NOMO-1 (cell line): Measurements from ENCODE around the gene MED27.

Experiments
- DNase-seq, 2 experiments: peaks; one replicate each; lab custom pipeline; 2025; ENCODE audit not compliant: unreplicated experiment in 2 of 2; lab: John Stamatoyannopoulos, UW

Gene MED27

DNA sequence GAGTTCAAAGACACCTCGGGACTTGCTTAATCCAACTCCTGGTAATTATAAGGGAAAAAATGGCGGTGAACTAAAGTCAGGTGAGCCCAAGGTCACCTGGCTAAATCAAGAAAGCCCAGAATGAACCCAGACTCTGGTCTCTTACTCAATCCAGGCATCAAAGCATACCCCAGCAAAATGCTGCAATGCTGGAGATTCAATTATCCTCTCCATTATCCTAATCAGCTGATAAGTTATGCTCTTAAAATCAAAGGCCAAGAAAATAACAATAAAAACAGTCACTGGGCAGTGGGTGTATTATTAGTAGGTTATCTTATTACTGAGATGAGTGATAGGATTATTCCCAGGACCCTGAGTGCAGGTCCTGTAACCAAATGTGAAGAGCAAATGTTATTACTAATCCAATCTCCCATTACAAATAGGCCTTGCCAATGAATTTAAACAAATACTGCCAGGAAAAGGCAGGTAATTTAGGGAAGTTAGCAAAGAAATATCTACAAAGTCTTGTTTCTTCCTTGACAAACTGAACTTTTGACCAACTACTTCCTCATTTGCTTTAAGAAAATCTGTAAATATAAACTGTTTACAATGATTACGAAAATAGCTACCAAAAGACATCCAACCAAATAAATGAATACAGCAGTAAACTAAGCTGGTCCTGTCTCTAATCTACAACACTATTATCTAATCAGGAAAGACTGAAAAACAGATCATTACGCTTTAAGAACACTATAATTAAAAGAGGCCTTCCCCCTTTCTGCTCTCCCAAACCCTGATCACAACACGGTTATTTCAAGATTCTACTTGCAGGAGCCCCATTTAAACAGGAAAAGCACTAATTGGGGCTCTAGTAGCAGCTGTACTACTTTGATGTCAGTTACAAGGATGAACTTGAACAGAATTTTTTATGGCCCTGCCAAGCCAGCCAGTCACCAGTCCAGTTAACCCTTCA lies 103.2 kb downstream of the MED27 start:
- peak; percentile 44 to 63 for DNase-seq

DNA sequence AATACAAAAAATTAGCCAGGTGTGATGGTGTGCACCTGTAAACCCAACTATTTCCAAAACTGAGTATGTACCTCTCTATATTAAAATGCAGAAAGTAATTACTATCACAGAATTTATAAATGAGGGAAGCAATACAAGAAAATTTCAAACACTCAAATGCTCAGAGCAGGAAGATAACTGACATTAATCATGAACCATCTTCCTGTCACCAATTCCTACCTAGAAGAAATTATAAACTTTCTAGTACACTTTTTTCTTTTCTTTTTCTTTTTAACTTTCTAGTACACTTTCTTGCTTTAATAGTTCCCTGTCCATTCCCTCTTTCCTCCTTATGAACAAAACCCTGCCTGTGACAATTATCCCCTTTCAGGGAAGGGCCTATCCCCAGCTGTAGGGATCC lies 106.8 kb downstream of the MED27 start:
- no peak for DNase-seq

DNA sequence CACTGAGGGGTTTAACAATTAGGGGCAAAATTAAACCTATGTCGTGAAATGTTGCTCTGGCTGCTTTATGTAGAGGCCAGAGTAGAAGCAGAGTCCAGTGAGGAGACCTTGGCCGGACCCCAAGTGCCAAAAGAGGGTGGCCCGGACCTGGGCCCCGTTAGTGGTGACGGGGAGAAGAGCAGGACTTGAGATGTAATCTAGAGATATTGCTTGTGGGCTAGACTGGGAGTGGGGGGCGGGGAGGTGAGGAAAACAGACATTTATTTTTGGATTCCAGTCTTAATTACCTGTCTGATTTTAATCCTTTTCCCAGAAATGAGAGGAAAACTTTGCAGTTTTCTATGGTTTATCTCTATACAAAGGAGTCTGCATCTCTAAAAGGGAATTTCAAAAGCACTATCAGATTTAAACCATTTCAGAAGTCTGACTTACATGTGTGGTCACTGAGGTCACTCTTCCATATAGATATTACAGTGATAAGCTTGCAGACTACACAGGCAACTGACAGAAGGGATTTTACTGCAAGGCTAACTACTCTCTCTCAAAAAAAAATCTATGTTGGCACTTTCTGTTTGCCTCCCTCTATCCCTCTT lies 108.1 kb downstream of the MED27 start:
- no peak for DNase-seq

DNA sequence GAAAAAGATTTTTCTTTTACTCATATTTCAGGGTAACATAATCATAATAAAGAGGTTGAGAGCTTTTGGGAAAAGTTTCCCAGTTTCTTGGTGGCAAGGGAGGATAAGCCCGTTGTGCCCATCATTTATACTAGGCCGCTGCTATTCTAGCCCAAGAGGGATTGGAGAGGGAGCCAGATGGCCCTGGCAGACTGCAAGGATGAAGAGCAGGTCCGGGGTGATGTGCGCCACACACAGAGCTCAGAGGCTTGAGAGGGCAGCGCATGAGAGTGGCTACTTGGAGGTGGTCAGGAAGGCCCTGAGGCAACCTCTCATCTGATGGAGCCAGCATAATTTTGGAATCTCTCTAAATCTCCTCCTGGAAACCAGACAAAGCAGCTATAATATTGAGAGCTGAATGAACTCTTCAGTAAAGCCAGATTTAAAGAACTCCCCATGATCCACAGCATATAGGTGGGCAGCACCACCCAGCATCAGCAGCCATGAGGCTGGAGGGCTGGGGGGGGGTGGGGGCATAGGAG lies 110.1 kb downstream of the MED27 start:
- no peak for DNase-seq

DNA sequence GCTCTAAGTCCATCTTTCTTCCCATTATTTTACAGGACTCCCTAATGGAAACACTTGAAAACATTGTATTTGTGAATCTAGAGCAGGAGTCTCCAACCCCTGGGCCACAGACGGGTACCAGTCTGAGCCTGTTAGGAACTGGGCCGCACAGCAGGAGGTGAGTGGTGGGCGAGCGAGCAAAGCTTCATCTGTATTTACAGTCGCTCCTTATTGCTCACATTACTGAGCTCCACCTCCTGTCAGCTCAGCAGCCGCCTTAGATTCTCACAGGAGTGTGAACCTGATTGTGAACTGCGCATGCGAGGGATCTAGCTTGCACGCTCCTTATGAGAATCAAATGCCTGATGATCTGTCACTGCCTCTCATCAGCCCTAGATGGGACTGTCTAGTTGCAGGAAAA lies 111.0 kb downstream of the MED27 start:
- no peak for DNase-seq

DNA sequence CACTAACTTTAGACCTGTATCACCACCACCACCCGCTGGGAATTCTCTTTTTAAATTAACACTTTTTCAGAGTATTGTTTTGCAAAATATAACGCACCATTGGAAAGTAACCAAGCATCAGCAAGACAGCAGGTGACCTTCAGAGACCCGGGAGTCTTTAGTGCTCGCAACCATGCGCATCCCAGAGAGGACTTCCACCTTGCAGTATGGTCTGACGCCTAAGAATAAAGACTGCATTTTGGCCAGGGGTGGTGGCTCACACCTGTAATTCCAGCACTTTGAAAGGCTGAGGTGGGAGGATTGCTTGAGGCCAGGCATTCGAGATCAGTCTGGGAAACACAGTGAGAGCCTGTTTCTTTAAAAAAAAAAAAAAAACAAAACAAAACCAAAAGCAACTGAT lies 113.8 kb downstream of the MED27 start:
- no peak for DNase-seq

DNA sequence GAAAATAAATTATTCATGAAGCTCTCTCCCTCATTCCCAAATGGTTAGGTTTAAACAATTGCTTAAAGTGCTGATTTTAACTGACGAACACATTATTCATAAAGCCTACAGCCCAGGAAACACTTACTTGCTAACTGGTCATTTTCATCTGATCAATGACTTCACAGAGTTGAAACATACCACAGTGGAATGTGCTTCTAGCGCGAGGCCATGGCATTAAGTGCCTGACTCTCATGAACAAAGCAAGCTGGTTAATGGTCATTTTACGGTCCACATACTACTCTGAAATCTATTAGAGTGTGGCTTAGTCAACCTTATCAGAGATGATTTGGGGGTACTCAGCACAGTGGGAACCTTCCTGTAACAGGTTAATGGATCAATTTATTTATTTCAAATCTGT lies 114.6 kb downstream of the MED27 start:
- no peak for DNase-seq

DNA sequence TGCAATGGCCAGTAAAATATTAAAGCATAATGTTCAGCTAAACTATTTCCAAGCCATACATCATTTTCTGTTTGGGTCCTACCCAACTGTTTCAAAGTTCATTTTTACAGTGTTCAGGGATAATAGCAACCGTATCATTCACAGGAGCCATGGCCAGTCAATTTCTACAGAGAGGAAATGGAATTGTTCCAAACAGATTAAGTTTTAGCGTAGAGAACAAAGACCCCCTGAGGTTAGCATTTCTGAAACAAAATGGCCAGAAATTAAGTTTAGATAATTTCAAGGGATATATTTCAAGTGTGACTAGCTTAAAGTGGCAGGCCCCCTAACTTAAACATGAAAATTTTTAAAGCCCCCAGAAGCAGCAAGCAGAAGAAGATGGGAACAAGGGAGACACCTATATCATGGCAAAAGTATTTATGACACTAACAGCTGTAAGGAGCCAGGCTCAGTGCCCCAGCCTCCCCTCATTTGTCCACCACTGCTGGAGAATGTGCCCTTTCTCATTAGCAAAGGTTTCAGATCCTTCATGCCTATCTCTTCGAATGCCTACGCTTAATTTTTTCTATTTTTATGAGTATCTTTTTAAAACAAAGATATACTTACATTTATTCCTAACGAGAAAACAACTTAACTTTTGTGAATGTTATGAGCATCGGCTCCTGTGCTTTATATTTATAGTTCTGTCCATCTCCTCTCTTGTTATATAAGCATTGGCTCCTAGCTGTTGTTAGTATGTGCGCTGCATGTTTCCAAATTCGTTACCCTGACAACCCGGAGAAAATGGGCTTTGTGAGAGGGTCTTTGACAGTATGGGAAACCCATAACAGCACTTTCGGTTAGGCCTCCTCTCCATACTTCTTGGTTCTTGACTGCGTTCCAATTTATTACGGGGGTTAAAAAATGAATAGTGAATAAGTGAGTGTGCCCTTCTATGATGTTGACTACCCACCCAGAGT lies 116.3 kb downstream of the MED27 start:
- DNase-seq: no peak

DNA sequence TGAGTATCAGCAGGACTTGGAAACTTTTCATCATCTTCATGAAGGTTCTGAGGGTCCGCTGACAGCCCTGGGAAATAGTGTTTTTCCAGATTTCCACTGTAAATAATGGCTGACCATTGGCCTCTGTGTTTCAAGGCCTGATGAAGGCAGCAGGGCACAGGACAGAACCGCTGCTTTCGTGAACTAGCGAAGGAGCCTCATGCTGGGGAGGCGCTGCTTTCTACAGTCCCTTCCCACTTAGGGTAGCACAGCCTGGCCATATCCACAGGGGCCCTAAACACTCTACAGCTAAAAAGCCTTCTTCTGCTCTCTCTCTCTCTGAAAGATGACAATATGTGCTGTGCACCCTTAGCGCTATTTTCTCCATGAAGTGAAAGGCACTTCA lies 118.2 kb downstream of the MED27 start:
- DNase-seq: no peak

DNA sequence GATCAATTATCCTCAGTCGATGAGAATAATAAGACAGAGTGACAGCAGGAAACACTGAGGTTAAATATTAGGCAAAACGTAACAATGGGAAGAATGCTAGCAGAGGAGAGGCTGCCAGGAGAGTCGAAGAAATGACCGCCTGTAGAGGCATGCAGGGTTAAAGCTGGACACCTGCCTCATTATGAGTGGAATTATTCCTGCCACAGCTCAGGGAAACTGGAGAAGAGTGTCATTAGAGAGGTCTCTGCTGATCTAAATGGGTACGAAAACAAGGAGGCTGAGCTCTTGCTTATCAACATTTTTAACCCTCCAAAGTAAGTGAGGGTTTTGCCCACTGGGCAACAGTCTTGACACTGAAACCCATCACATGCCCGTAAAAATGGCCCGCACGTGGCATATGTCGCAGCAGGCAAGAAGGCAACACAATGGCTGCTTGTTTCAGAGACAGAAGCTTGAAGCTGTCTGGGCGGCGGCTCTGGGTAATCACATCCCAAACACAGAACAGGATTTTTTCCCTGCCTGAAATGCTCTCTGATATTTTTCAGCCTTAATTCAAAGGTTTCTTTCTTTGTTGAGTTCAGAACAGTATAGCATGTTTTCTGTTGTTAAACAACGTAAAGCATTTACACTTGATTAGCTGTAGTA lies 118.7 kb downstream of the MED27 start:
- no peak for DNase-seq

DNA sequence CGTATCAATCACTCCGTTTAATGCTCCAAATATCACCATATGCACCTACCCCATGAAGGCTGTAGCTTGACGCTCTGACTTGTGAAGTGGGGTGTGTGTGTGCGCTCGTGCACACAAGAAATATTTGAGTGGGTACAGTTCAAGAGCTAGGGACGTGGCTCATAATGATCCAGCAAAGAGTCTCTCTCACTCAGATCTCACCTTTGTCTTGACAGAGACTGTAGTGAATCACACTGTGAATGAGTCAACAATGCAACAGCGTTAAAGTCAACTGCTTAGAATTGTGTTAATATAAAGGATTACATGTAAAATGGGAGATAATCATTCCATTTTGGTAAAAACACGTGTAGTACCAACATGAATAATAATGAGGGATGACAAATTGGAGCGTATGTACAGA lies 119.4 kb downstream of the MED27 start:
- no peak for DNase-seq

DNA sequence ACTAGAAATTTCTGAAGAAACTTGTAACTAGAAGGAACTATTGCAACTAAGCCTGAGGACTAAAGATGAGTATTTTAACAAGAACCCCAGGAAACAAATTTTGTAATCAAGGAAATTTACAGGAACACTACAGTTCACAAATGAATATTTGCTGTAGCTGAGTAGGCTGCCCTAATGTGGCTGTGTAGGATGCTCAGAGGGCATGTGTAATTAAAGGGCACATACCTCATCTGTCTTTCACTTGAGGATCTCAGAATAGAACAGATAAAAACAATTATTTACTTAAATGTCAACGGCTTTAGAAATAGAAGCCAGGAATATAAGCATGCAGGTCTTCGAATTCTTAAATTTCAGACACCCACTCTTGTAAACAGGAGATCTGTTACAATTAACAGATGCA lies 119.8 kb downstream of the MED27 start:
- DNase-seq: no peak

DNA sequence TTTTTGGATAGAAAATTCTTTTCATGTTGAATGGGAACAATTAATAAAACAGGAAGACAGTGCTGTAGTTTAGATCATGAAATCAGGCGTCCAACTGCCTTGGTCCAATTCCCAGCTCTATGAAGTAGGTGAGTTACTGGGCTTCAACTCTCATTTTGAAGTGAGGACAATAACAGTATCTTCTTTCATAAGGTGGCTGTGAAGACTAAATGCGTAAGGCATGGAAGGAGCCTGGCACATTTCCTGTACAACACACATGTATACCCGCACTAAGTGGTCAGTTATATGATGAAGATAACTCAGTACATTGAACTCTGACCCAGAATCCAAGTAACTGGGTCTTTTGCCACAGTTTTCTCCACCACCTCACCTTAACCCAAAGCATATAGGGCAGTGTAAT lies 120.6 kb downstream of the MED27 start:
- DNase-seq: no peak

DNA sequence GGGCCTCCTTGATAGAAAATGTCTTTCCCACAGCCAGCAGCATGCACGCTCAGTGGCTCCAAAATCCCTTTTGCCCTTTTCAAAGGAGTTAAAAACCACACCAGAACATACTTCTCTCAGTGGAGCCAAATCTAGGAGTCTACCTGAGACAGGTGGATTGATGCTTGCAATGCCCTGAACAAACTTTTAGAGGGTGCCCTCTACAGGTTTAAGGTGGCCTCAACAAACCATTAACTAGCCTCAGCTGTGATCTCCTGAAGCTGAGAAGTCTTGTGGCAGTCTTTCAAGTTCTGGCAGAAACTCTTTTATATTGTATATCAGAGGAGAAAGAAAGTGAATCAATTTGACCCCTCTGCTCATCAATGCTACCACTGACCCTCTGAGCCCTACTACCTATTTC lies 125.4 kb downstream of the MED27 start:
- no peak for DNase-seq

DNA sequence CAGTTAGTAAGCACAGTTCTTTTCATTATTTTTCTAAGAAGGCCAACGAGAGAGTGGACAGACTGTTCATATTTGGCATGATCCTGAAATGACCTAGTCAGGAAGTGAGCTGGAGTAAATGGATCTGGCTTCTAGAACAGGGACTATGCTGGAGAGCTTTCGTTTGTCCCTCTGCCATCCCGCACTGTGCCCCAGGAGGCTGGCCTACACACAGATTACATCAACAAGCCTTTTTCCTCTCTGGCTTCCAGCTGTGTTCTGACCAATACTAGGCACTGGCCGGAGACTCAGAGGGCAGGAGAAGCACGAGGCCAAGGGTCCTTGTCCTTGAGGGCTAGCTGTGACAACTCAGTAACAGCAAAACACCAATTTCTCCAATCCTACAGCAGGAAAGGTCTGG lies 127.8 kb downstream of the MED27 start:
- no peak for DNase-seq

DNA sequence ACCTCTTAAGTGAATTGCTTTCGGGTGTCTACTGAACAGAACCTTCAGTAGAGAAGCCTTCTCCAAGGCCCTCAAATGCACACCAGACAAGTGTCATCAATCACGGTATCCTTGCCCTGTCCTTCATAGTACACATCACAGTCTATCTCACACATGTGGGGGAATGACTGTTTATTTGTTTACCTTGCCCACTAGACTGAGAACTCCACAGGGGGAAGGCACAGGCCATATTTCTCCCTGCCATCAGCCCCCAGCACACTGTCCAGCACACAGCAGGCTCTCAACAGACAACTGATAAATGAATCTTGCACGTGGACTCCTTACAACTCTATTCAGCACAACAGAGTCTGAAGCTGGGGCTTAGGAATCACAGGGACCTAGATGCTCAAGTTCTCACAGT lies 128.5 kb downstream of the MED27 start:
- DNase-seq: no peak

DNA sequence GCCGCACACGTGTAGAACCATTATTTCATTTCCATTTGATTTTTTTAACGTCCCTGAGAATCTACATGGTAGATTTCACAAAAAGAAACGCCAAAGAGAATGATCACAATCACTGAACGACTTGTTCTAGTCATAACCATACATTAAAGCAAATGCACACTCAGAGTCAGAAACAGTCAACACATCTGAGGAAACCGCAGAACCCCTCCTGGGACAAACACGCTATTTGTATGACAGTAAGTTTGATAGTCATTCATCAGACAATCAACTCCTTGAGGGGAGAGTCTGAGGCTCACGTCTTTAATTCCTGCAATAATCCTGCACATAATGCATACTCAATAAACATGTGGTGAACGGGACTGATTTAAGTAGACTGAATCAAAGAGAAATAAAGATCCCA lies 129.2 kb downstream of the MED27 start:
- no peak for DNase-seq

DNA sequence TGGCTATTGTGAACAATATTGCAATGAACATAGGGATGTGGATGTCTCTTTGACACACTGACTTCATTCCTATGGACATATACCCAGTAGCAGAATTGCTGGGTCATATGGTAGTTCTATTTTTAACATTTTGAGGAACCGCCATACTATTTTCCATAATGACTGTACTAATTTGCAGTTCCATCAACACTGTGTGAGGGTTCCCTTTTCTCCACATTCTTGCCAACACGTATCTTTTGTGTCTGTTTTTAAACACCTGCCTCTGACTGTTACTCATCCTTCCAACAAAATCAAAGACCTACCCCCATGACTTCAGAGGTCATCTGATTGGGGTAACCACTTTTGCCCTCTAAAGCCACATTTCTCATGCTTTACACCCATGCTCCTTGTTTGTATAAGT lies 133.5 kb downstream of the MED27 start:
- peak in 1 of 2 experiments; percentile 31 for DNase-seq

DNA sequence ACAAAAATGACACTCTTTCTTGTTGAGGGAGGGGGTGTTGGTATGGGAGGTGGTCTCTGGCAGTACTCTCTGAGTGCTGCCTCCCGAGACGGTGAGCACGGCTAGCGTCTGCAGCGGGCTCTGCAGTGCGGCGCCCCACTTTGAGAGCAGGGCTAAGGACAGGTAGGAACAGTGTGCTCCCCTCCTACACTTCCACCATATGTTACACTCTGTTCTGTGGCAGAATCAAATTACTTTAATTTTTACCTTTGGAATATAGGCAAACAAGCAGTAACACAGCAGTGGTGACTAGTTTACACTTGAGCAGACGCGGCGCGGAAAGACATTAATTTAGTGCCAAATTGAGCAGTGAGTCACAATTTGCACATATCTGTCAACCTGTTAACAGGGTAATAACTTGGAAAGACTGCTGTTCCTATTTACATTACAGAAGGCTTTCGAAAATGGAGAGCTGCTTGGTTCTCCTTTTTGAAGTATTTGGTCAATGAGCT lies 136.3 kb downstream of the MED27 start:
- peak in 1 of 2 experiments; percentile 36 for DNase-seq

DNA sequence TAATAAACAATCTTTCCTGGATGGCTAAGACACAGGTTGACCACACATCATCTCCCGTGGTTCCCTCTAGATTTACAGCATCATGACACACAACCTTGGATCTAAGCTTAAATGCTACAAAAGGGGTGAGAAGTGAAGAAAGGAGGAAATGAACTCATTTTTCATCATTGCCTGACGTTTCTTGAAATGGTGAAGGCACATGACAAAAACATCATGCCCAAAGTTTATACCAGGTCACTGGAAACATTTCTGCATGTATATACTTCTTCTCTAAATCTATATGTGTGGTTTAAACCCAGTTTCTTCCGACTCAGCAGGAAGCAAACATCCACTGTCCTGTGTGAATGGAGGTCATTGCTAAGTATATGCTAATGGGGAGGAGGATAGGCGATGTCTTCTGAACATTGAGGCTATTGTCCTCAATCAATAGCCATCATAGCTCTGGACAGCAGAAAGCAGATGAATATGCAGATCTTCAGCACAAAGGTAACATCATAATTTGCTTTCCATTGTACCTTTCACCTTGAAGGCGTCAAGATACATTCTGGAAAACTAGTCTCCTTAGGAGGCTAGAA lies 137.4 kb downstream of the MED27 start:
- no peak for DNase-seq
